22Rv1 (cell line): ENCODE data around the gene IL24.

Experiments
- ZFX ChIP-seq: fragments of 450-650 bp; IDR thresholded peaks from 2 replicates; pipeline ENCODE4 v1.6.1; 2017; ENCODE audit warnings: antibody characterized with exemption, borderline replicate concordance
- TF ChIP-seq, protein P1 (sequence below): fragments of 450-650 bp; IDR thresholded peaks from 2 replicates; pipeline ENCODE4 v1.5.1; 2017; ENCODE audit warnings: mild to moderate bottlenecking

DNA sequence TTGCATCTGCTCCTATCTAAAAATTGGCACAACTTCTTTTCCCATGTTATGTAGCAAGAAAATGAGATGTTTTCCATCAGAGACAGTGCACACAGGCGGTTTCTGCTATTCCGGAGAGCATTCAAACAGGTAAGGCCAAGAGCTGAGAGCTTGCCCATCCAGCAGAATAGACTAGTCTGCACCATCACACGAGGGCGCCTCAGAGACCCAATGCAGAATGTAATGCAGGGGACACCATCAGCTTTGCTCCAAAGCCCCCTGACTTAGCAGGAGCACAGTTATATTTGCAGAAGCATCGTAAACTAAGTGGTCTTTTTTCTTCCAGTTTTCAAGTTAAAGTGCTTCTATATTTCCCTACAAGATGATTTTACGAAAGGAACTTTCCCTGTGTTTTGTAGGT, 4.7 kb downstream of the IL24 start:
- TF ChIP-seq, protein P1, sequence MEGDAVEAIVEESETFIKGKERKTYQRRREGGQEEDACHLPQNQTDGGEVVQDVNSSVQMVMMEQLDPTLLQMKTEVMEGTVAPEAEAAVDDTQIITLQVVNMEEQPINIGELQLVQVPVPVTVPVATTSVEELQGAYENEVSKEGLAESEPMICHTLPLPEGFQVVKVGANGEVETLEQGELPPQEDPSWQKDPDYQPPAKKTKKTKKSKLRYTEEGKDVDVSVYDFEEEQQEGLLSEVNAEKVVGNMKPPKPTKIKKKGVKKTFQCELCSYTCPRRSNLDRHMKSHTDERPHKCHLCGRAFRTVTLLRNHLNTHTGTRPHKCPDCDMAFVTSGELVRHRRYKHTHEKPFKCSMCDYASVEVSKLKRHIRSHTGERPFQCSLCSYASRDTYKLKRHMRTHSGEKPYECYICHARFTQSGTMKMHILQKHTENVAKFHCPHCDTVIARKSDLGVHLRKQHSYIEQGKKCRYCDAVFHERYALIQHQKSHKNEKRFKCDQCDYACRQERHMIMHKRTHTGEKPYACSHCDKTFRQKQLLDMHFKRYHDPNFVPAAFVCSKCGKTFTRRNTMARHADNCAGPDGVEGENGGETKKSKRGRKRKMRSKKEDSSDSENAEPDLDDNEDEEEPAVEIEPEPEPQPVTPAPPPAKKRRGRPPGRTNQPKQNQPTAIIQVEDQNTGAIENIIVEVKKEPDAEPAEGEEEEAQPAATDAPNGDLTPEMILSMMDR, result no peak
- no peak for TF ChIP-seq ZFX
